Measurements from ENCODE around the gene SFT2D1. TPM values are rescaled to one million over a fixed set of nuclear protein-coding genes. Genes with fewer than 3 reads are reported as not detected.
A peak's percentile ranks its signal among the peaks of the same experiment; 100 is the strongest.

SFT2D1 gene
- polyA plus RNA-seq, 3 donors, result 48.1 to 166 (median 140) TPM

DNA sequence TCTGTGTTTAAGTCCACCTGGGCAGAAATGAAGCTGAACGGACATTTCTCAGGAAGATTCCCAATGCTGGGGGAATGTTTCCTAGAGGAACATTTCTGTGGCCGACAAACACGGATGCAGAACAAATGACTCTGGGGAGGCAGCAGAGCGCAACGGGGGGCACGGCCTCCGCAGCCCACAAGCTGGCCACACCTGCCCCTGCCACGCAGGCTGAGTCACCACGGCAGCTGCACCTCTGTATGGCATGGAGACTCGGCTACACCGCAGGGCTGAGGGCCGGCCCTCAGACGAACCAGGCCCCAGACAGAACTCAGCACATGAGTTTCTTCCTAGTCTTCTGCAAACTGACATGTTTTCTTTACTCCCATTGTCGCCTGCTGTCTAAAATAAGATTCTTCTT, 24.1 kb downstream of the SFT2D1 start:
- Histone ChIP-seq H3K4me1 (ENCODE audit: control insufficient read depth in 1 of 2, insufficient read depth in 2 of 2, low read length in 2 of 2) (no peaks in the 10 kb centered on the region), H3K4me2 (replicated peaks; ENCODE audit: extremely low read depth, low read length, poor library complexity, severe bottlenecking) (no peak overlapping the region), H3K9me3 (replicated peaks in 1 of 2; ENCODE audit: control insufficient read depth in 1 of 2, insufficient read depth in 1 of 2, low read length in 2 of 2) (no peaks in the 10 kb centered on the region), H4K20me1 (ENCODE audit: insufficient read depth, low read length) (peaks cover 6% of the 10 kb centered on the region), H3K4me3 (replicated peaks in 1 of 3; ENCODE audit: low read depth in 2 of 3, low read length in 3 of 3) (no peak overlapping the region), H3K27me3 (ENCODE audit: control insufficient read depth in 2 of 2, insufficient read depth in 2 of 2, low read length in 2 of 2) (no peaks in the 10 kb centered on the region), H3K36me3 (replicated peaks in 1 of 2; ENCODE audit: control insufficient read depth in 1 of 2, insufficient read depth in 2 of 2, low read length in 2 of 2) (peaks cover 35 to 44% of the 10 kb centered on the region in 2 donors), H3K79me2 (ENCODE audit: insufficient read depth, low read length) (no peaks in the 10 kb centered on the region), H3K27ac (ENCODE audit: low read depth in 1 of 2, low read length in 2 of 2) (no peak overlapping the region), H2AFZ (ENCODE audit: insufficient read depth, low read depth, low read length, poor library complexity, severe bottlenecking) (no peak overlapping the region), H3K9ac (ENCODE audit: insufficient read depth, low read length, poor library complexity, severe bottlenecking) (no peak overlapping the region)
- 83% methylated on average over 14 of the region's 14 CpGs for WGBS (ENCODE audit: insufficient coverage)
- Mint-ChIP-seq H3K4me3 (no peak overlapping the region), H3K4me1 (no peaks in the 10 kb centered on the region), H3K27ac (peak overlapping the region in 3 of 7 donors; percentile 55 to 81 (median 68)), H3K36me3 (peaks cover 33 to 47% of the 10 kb centered on the region in 2 donors), H3K9me3 (peaks cover 0 to 3% (median 0%) of the 10 kb centered on the region in 7 donors), H3K27me3 (ENCODE audit: low read depth in 3 of 3) (peaks cover 0 to 8% (median 0%) of the 10 kb centered on the region in 3 donors)
- intact Hi-C loops (cut with micrococcal nuclease), result no loop called here
- no peak for DNase-seq
- TF ChIP-seq, protein P1, sequence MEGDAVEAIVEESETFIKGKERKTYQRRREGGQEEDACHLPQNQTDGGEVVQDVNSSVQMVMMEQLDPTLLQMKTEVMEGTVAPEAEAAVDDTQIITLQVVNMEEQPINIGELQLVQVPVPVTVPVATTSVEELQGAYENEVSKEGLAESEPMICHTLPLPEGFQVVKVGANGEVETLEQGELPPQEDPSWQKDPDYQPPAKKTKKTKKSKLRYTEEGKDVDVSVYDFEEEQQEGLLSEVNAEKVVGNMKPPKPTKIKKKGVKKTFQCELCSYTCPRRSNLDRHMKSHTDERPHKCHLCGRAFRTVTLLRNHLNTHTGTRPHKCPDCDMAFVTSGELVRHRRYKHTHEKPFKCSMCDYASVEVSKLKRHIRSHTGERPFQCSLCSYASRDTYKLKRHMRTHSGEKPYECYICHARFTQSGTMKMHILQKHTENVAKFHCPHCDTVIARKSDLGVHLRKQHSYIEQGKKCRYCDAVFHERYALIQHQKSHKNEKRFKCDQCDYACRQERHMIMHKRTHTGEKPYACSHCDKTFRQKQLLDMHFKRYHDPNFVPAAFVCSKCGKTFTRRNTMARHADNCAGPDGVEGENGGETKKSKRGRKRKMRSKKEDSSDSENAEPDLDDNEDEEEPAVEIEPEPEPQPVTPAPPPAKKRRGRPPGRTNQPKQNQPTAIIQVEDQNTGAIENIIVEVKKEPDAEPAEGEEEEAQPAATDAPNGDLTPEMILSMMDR (IDR thresholded peaks at IDR 0.05), result no peak

DNA sequence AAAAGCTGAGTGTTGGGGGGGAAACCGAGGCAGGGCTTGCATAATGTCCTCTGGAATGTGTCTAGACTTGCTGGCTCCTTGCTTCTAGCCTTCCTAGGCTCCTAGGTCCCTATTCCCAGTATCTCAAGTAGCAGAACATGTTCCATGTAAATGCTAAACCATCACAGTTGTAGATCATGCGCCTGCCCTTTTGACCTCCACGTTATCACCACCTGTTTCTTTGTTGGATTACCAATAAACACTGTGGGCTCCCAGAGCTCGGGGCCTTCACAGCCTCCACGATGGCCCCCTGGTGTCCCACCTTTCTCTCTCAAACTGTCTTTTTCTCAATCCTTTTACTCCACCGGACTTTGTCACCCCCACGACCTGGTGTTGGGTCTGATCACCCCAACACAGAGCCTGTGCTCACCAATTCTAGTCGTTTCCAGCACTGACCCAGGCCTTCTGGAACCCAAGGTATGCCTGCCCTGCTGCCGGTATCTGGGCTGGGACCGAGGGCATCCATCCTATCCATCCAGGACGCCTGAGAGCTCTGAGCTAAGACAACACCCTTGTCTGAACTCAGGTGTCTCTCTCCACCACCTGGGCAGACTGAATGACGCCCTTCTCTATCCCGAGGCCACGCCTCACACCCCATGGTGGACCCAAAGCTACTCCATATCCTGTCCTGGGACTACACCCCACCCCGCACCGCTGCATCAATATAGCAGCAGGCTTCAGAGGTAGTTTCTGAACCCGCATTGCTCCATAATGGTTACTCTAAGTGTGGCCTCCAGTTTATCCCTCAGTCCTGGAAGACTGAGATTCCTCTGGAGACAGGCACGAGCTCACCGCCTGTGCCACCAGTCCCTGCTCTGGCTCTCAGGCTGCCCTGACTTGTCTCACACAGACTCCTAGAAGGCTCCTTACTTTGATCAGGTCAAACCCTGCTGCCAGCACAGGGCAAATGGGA, 24.8 kb downstream of the SFT2D1 start:
- H3K9ac ChIP-seq (ENCODE audit: insufficient read depth, low read length, poor library complexity, severe bottlenecking), result no peak overlapping the region
- intact Hi-C loops (cut with micrococcal nuclease), result no loop called here
- H3K4me1 Mint-ChIP-seq, result no peaks in the 10 kb centered on the region
- no peaks in the 10 kb centered on the region for H3K79me2 ChIP-seq (ENCODE audit: insufficient read depth, low read length)
- H3K4me1 ChIP-seq (ENCODE audit: control insufficient read depth in 1 of 2, insufficient read depth in 2 of 2, low read length in 2 of 2), result no peaks in the 10 kb centered on the region
- H3K27ac Mint-ChIP-seq, result peak overlapping the region in 4 of 7 donors; percentile 6 to 74 (median 31)
- 94% methylated on average over 18 of the region's 19 CpGs for WGBS (ENCODE audit: insufficient coverage)
- H2AFZ ChIP-seq (ENCODE audit: insufficient read depth, low read depth, low read length, poor library complexity, severe bottlenecking), result no peak overlapping the region
- no peak for DNase-seq
- H3K9me3 ChIP-seq (replicated peaks in 1 of 2; ENCODE audit: control insufficient read depth in 1 of 2, insufficient read depth in 1 of 2, low read length in 2 of 2), result no peaks in the 10 kb centered on the region
- H3K9me3 Mint-ChIP-seq, result peaks cover 0 to 3% (median 0%) of the 10 kb centered on the region in 7 donors
- H3K27me3 Mint-ChIP-seq (ENCODE audit: low read depth in 3 of 3), result peaks cover 0 to 9% (median under 1%) of the 10 kb centered on the region in 3 donors
- H4K20me1 ChIP-seq (ENCODE audit: insufficient read depth, low read length), result peaks cover 6% of the 10 kb centered on the region
- no peak overlapping the region for H3K4me3 Mint-ChIP-seq
- peaks cover 29 to 38% of the 10 kb centered on the region in 2 donors for H3K36me3 ChIP-seq (replicated peaks in 1 of 2; ENCODE audit: control insufficient read depth in 1 of 2, insufficient read depth in 2 of 2, low read length in 2 of 2)
- H3K27me3 ChIP-seq (ENCODE audit: control insufficient read depth in 2 of 2, insufficient read depth in 2 of 2, low read length in 2 of 2), result no peaks in the 10 kb centered on the region
- TF ChIP-seq, protein P1 (IDR thresholded peaks at IDR 0.05), result no peak
- H3K27ac ChIP-seq (ENCODE audit: low read depth in 1 of 2, low read length in 2 of 2), result no peak overlapping the region
- H3K36me3 Mint-ChIP-seq, result peaks cover 28 to 42% of the 10 kb centered on the region in 2 donors
- H3K4me3 ChIP-seq (replicated peaks in 1 of 3; ENCODE audit: low read depth in 2 of 3, low read length in 3 of 3), result no peak overlapping the region
- no peak overlapping the region for H3K4me2 ChIP-seq (replicated peaks; ENCODE audit: extremely low read depth, low read length, poor library complexity, severe bottlenecking)

Data from CD14-positive monocyte (primary cell).